Heart left ventricle (tissue), 13 donors: ENCODE data around the gene TPR.

Experiments used
- CTCF ChIP-seq, 12 donors: fragments of 200-600 bp; sonication (generic) in 4 of 12; IDR thresholded peaks; one replicate each; pipeline versions ENCODE4 v1.5.0 to v1.8.0; 2018 to 2022; ENCODE audit warnings: antibody characterized with exemption in 12 of 12, mild to moderate bottlenecking in 5 of 12
- POLR2A ChIP-seq, 2 donors: fragments of 450-650 bp; IDR thresholded peaks; one replicate each; pipeline ENCODE4 v1.6.1; 2017; ENCODE audit warnings: antibody characterized with exemption in 2 of 2, mild to moderate bottlenecking in 2 of 2, moderate library complexity in 2 of 2
- donor health status: ischemic (EF 13 %, LVEDD 7.1; RV severe dilation, severe dysfunction).
- donor health status: DM: no; HTN: yes; CAD: no.
- donor health status: DM: no; HTN: no; CAD: no.
- donor health status: ischemic (EF 25% LVEDD 6.9; RV normal size, moderate dysfunction).
- donor health status: ischemic (EF 25% LVEDD 5.7; RV mildly dilated, moderate dysfunction).
- donor health status: ischemic (EF 35%, LVEDD 5.7; RV mildly dilated, moderate dysfunction).
- donor health status: nonischemic (EF 11% LVEDD 7.7; RV severe dilation, severe dysfunction).
- donor health status: DM: yes; HTN: yes; CAD: no.
- donor health status: PGD.
- donor health status: ischemic (EF 29% LVEDD 5.4; RV normal size, mild dysfunction).
- donor health status: nonischemic (EF 23%, LVEDD 6.1; RV moderate dilation, normal function).

DNA sequence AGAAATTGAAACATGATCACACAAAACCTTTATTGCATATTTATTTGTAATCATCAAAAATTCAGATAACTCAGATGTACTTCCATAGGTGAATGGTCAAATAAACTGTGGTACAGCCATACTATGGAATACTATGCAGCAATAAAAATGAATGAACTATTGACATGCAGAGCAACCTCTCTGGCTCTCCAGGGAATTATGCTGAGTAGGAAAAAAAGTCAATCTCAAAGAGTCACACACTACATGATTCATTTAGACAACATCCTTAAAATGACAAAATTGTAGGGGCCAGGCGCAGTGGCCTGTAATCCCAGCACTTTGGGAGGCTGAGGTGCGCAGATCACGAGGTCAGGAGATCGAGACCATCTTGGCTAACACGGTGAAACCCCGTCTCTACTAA lies 104.0 kb downstream of the TPR start:
- TF ChIP-seq POLR2A (IDR thresholded peaks at IDR 0.05) (no peak), CTCF (IDR thresholded peaks at IDR 0.05) (no peak)
